ENCODE results near the gene OR52R1.

DNA sequence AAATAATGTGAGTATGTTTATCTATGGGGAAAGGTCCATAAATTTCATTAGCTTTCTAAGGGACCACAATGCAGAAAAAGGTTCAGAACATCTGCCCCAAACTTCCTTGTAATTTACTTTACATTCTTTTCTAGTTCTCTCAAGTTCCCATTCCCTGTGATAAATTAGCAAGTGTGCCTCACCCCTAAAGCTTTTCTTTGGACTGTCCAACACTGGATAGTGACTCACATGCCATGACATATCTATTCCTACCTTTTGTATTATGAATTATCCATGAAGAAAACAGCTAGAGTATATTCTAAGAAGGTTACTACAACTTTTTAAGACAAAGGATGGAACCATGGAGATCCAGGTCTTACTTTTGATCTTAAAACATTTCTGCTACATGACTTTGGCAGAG is 36.1 kb downstream of the OR52R1 start:
- no peak for TF ChIP-seq POLR2A (IDR thresholded peaks at IDR 0.05)
- TF ChIP-seq, protein P1, sequence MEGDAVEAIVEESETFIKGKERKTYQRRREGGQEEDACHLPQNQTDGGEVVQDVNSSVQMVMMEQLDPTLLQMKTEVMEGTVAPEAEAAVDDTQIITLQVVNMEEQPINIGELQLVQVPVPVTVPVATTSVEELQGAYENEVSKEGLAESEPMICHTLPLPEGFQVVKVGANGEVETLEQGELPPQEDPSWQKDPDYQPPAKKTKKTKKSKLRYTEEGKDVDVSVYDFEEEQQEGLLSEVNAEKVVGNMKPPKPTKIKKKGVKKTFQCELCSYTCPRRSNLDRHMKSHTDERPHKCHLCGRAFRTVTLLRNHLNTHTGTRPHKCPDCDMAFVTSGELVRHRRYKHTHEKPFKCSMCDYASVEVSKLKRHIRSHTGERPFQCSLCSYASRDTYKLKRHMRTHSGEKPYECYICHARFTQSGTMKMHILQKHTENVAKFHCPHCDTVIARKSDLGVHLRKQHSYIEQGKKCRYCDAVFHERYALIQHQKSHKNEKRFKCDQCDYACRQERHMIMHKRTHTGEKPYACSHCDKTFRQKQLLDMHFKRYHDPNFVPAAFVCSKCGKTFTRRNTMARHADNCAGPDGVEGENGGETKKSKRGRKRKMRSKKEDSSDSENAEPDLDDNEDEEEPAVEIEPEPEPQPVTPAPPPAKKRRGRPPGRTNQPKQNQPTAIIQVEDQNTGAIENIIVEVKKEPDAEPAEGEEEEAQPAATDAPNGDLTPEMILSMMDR (IDR thresholded peaks at IDR 0.05) = no peak
